HUES64 (cell line): Measurements from ENCODE around the gene CCDC74B. TPM values are rescaled to one million over a fixed set of nuclear protein-coding genes. Genes with fewer than 3 reads are reported as not detected.
"Not testable (repeated sequence)": the region's sequence is repeated elsewhere in the genome, so short reads cannot be mapped to it uniquely, and the experiment has no call there.

Source experiments
- H3K27ac ChIP-seq: 2 replicates; pipeline ENCODE4 v1.7.0; 2013; ENCODE audit warnings: low read depth, low read length, inconsistent platforms
- H3K27me3 ChIP-seq: 2 replicates; pipeline ENCODE4 v1.6.1; 2013; ENCODE audit warnings: mild to moderate bottlenecking, low read length; ENCODE audit not compliant: insufficient read depth
- H3K36me3 ChIP-seq: 2 replicates; pipeline ENCODE4 v1.6.1; 2013; ENCODE audit warnings: mild to moderate bottlenecking, low read length; ENCODE audit not compliant: insufficient read depth
- H3K4me1 ChIP-seq: 2 replicates; pipeline ENCODE4 v1.6.1; 2013; ENCODE audit warnings: mild to moderate bottlenecking, low read length, moderate library complexity; ENCODE audit not compliant: insufficient read depth
- H3K4me3 ChIP-seq: 2 replicates; pipeline ENCODE4 v1.5.1; 2013; ENCODE audit warnings: mild to moderate bottlenecking, low read length, moderate library complexity
- H3K9ac ChIP-seq: 2 replicates; pipeline ENCODE4 v1.6.1; 2013; ENCODE audit warnings: mild to moderate bottlenecking, low read depth, low read length
- H3K9me3 ChIP-seq: 2 replicates; pipeline ENCODE4 v1.6.1; 2013; ENCODE audit warnings: low read depth, low read length; ENCODE audit not compliant: insufficient read depth
- WGBS: fragments of 150-250, 120-280 bp; methylation state at CpG from one replicate; pipeline ENCODE4 v1.1.7; 2013; ENCODE audit warnings: missing lambda C conversion rate; 5-methylcytosine and 5-hydroxymethylcytosine counted together
- polyA plus RNA-seq, 2 experiments: library from polyadenylated mRNA; stranded (reverse); fragments of 50-300 nt; gene quantifications; one replicate each; pipeline ENCODE4 v1.2.3, GENCODE V29; 2013

The CCDC74B gene
- 10.3 TPM for polyA plus RNA-seq (2013, experiment 1 of 2)
- polyA plus RNA-seq (2013, experiment 2 of 2): 13.4 TPM

- not testable (repeated sequence) for H3K27me3 ChIP-seq, H3K36me3 ChIP-seq, H3K9ac ChIP-seq, H3K9me3 ChIP-seq, H3K27ac ChIP-seq, H3K4me1 ChIP-seq
- H3K4me3 ChIP-seq: peak within 1 kb of the TSS; percentile 54
- 6% methylated on average over 30 of the region's 30 CpGs for WGBS
These were observed at the start of gene CCDC74B for GRCh38 chr2:130145006-130145414. CCDC74B (minus strand) TSS chr2:130145112; CDS start chr2:130144996, 116 bp downstream.

GRCh38 chr2:130193824-130194223, 48.9 kb upstream of the CCDC74B start:
- H3K27me3 ChIP-seq, H3K9me3 ChIP-seq, H3K9ac ChIP-seq, H3K36me3 ChIP-seq, H3K4me1 ChIP-seq, H3K4me3 ChIP-seq, H3K27ac ChIP-seq: not testable (repeated sequence)
- 89% methylated on average over 17 of the region's 22 CpGs for WGBS

- H3K9me3 ChIP-seq, H3K9ac ChIP-seq, H3K36me3 ChIP-seq, H3K27me3 ChIP-seq, H3K4me3 ChIP-seq, H3K4me1 ChIP-seq, H3K27ac ChIP-seq: not testable (repeated sequence)
- WGBS: 90% methylated on average over 3 of the region's 3 CpGs
These were observed 47.5 kb upstream of the CCDC74B start for GRCh38 chr2:130192451-130192850.

GRCh38 chr2:130191319-130191718, 46.4 kb upstream of the CCDC74B start:
- H3K4me1 ChIP-seq, H3K27ac ChIP-seq, H3K4me3 ChIP-seq, H3K9me3 ChIP-seq, H3K9ac ChIP-seq, H3K36me3 ChIP-seq, H3K27me3 ChIP-seq: not testable (repeated sequence)
- WGBS: 96% methylated on average over 6 of the region's 6 CpGs

- WGBS: 94% methylated on average over 15 of the region's 15 CpGs
- H3K9me3 ChIP-seq: no peaks in the 10 kb centered on the region
- no peak overlapping the region for H3K4me3 ChIP-seq
- H3K27me3 ChIP-seq: no peaks in the 10 kb centered on the region
- no peak overlapping the region for H3K9ac ChIP-seq
- H3K36me3 ChIP-seq: no peaks in the 10 kb centered on the region
- no peaks in the 10 kb centered on the region for H3K4me1 ChIP-seq
- H3K27ac ChIP-seq: no peak overlapping the region
These were observed 45.3 kb upstream of the CCDC74B start for GRCh38 chr2:130190237-130190636.

- H3K27ac ChIP-seq, H3K9ac ChIP-seq, H3K27me3 ChIP-seq, H3K9me3 ChIP-seq, H3K4me3 ChIP-seq, H3K4me1 ChIP-seq, H3K36me3 ChIP-seq: not testable (repeated sequence)
- WGBS: 86% methylated on average over 4 of the region's 4 CpGs
These were observed 44.0 kb upstream of the CCDC74B start for GRCh38 chr2:130188958-130189357.

- H3K27me3 ChIP-seq, H3K27ac ChIP-seq, H3K4me1 ChIP-seq, H3K9ac ChIP-seq, H3K9me3 ChIP-seq, H3K4me3 ChIP-seq, H3K36me3 ChIP-seq: not testable (repeated sequence)
- WGBS: 92% methylated on average over 17 of the region's 17 CpGs
These were observed 43.2 kb upstream of the CCDC74B start for GRCh38 chr2:130187859-130188792.

GRCh38 chr2:130187268-130187667, 42.4 kb upstream of the CCDC74B start:
- Histone ChIP-seq H3K4me3 (no peak overlapping the region), H3K9me3 (no peaks in the 10 kb centered on the region), H3K27me3 (no peaks in the 10 kb centered on the region), H3K9ac (no peak overlapping the region), H3K36me3 (peaks cover 10% of the 10 kb centered on the region; the same call in 1 of the 2 replicates), H3K27ac (no peak overlapping the region), H3K4me1 (peaks cover 6% of the 10 kb centered on the region; the same call in 1 of the 2 replicates)
- 93% methylated on average over 8 of the region's 8 CpGs for WGBS

GRCh38 chr2:130186391-130186790, 41.5 kb upstream of the CCDC74B start:
- peaks cover 6% of the 10 kb centered on the region; the same call in 1 of the 2 replicates for H3K4me1 ChIP-seq
- peaks cover 10% of the 10 kb centered on the region; the same call in 1 of the 2 replicates for H3K36me3 ChIP-seq
- no peak overlapping the region for H3K9ac ChIP-seq
- 97% methylated on average over 5 of the region's 5 CpGs for WGBS
- no peaks in the 10 kb centered on the region for H3K27me3 ChIP-seq
- H3K4me3 ChIP-seq: no peak overlapping the region
- H3K9me3 ChIP-seq: no peaks in the 10 kb centered on the region
- no peak overlapping the region for H3K27ac ChIP-seq

- whole genome bisulfite sequencing: 93% methylated on average over 4 of the region's 4 CpGs
- peaks cover 6% of the 10 kb centered on the region; the same call in 1 of the 2 replicates for H3K4me1 ChIP-seq
- no peaks in the 10 kb centered on the region for H3K27me3 ChIP-seq
- peaks cover 10% of the 10 kb centered on the region; the same call in 1 of the 2 replicates for H3K36me3 ChIP-seq
- H3K9ac ChIP-seq: no peak overlapping the region
- no peak overlapping the region for H3K4me3 ChIP-seq
- no peaks in the 10 kb centered on the region for H3K9me3 ChIP-seq
- no peak overlapping the region for H3K27ac ChIP-seq
These were observed 41.0 kb upstream of the CCDC74B start for GRCh38 chr2:130185896-130186295.

GRCh38 chr2:130185436-130185835, 40.5 kb upstream of the CCDC74B start:
- no peak overlapping the region for H3K9ac ChIP-seq
- H3K4me3 ChIP-seq: no peak overlapping the region
- peaks cover 6% of the 10 kb centered on the region; the same call in 1 of the 2 replicates for H3K4me1 ChIP-seq
- no peaks in the 10 kb centered on the region for H3K27me3 ChIP-seq
- no peaks in the 10 kb centered on the region for H3K9me3 ChIP-seq
- no peak overlapping the region for H3K27ac ChIP-seq
- peaks cover 10% of the 10 kb centered on the region; the same call in 1 of the 2 replicates for H3K36me3 ChIP-seq
- 93% methylated on average over 10 of the region's 10 CpGs for WGBS
